ENCODE data around the gene CTXND1.
"Not testable (repeated sequence)": the region's sequence is repeated elsewhere in the genome, so short reads cannot be mapped to it uniquely, and the experiment has no call there.

CTXND1 gene

GRCh38 chr15:80159811-80160569, 92.0 kb downstream of the CTXND1 start:
- DNase-seq (ENCODE audit: low read depth): no peak

- DNase-seq (ENCODE audit: low read depth): no peak
Observed at GRCh38 chr15:80159301-80159700, 92.7 kb downstream of the CTXND1 start.

GRCh38 chr15:80157215-80157614, 94.8 kb downstream of the CTXND1 start:
- DNase-seq (ENCODE audit: low read depth): no peak

- no peak for DNase-seq (ENCODE audit: low read depth)
Observed at GRCh38 chr15:80156176-80156720, 95.8 kb downstream of the CTXND1 start.

GRCh38 chr15:80155378-80156175, 96.4 kb downstream of the CTXND1 start:
- DNase-seq (ENCODE audit: low read depth): not testable (repeated sequence)

GRCh38 chr15:80155001-80155377, 97.0 kb downstream of the CTXND1 start:
- DNase-seq (ENCODE audit: low read depth): no peak

- no peak for DNase-seq (ENCODE audit: low read depth)
Observed at GRCh38 chr15:80154336-80154735, 97.7 kb downstream of the CTXND1 start.

- no peak for DNase-seq (ENCODE audit: low read depth)
Observed at GRCh38 chr15:80153900-80154299, 98.1 kb downstream of the CTXND1 start.

GRCh38 chr15:80152896-80153876, 98.8 kb downstream of the CTXND1 start, which contains the start of gene FAH:
FAH (plus strand) TSS chr15:80152999; CDS start chr15:80153055, 56 bp downstream.
- peak; percentile 10 for DNase-seq (ENCODE audit: low read depth)

GRCh38 chr15:80152180-80152895, 99.7 kb downstream of the CTXND1 start:
- DNase-seq (ENCODE audit: low read depth): peak; percentile 88

- no peak for DNase-seq (ENCODE audit: low read depth)
Observed at GRCh38 chr15:80151576-80151975, 100.4 kb downstream of the CTXND1 start.

- no peak for DNase-seq (ENCODE audit: low read depth)
Observed at GRCh38 chr15:80151148-80151547, 100.9 kb downstream of the CTXND1 start.

All from activated T-helper 9 cell treated with anti-CD3 and anti-CD28 coated beads, Interleukin-2, amount 50 U/mL, for 16 hours (primary cell).